HCT116 (cell line): Measurements from ENCODE around the gene USP48. TPM values are rescaled to one million over a fixed set of nuclear protein-coding genes. Genes with fewer than 3 reads are reported as not detected.

Source experiments
- ATAC-seq: fragments of 200-7000 bp; cut with Tn5 transposase; 2 replicates; pipeline ENCODE4 v1.9.1; 2020; ENCODE audit warnings: mild to moderate bottlenecking, moderate library complexity
- BruUV-seq: library from RNA; stranded (reverse); fragments of 400-500 nt; replicated peaks from 2 replicates; lab custom pipeline; 2021; lab: Mats Ljungman, UMichigan
- CTCF ChIA-PET: fragments of 300-600 bp; sonication (Branson Sonifier 250); formaldehyde crosslinking; loops from one replicate; lab custom pipeline; 2021; ENCODE audit warnings: antibody characterized with exemption; lab: Charles Lee
- POLR2A ChIA-PET: fragments of 300-600, 350-600 bp; sonication (Branson Sonifier 250); formaldehyde crosslinking; loops from one replicate; lab custom pipeline; 2021; ENCODE audit warnings: antibody characterized with exemption; lab: Charles Lee
- RAD21 ChIA-PET, 2 experiments: fragments of 300-600 bp; sonication (Branson Sonifier 250); formaldehyde crosslinking; loops; one replicate each; lab custom pipeline; 2023; ENCODE audit warnings: low total read pairs in 2 of 2; ENCODE audit not compliant: uncharacterized antibody in 2 of 2, unreplicated experiment in 2 of 2, low non-redundant PET in 1 of 2; lab: Charles Lee
- DNase-seq: peaks from one replicate; pipeline ENCODE4 v3.0.0-alpha.2; 2010; ENCODE audit warnings: low read depth, low spot score
- H2AFZ ChIP-seq: fragments of 200-600 bp; shearing (Covaris generic), sonication (generic); 2 replicates; pipeline ENCODE4 v1.6.1; 2017; ENCODE audit warnings: low read depth, mixed run types, mixed read lengths, antibody characterized with exemption, low read length; ENCODE audit not compliant: poor library complexity, severe bottlenecking
- H3K27ac ChIP-seq: 2 replicates; pipeline ENCODE4 v1.5.1; 2012; ENCODE audit warnings: low read depth, low read length
- H3K27me3 ChIP-seq: fragments of 200-600 bp; sonication (generic); 2 replicates; pipeline ENCODE4 v1.6.1; 2016; ENCODE audit warnings: mixed run types, low read length, mixed read lengths; ENCODE audit not compliant: insufficient read depth
- H3K36me3 ChIP-seq, 2 experiments: fragments of 200-500 bp in 1 of 2; fragments of 200-600 bp in 1 of 2; sonication (Bioruptor generic) in 1 of 2; sonication (generic) in 1 of 2; 2 replicates each; pipeline versions ENCODE4 v1.5.1 to v1.6.1; 2014 to 2016; ENCODE audit warnings: low read length in 2 of 2, inconsistent platforms in 1 of 2, mixed read lengths in 1 of 2, mixed run types in 1 of 2; ENCODE audit not compliant: insufficient read depth in 2 of 2, control insufficient read depth in 1 of 2
- H3K4me1 ChIP-seq, 2 experiments: fragments of 200-600 bp in 1 of 2; sonication (generic) in 1 of 2; 2 replicates each; pipeline versions ENCODE4 v1.5.1 to v1.6.1; 2012 to 2017; ENCODE audit warnings: low read length in 2 of 2, inconsistent platforms in 1 of 2, mild to moderate bottlenecking in 1 of 2, mixed read lengths in 1 of 2, mixed run types in 1 of 2, moderate library complexity in 1 of 2; ENCODE audit not compliant: insufficient read depth in 2 of 2, control insufficient read depth in 1 of 2
- H3K4me2 ChIP-seq: fragments of 200-600 bp; sonication (generic); 2 replicates; pipeline ENCODE4 v1.6.1; 2017; ENCODE audit warnings: mixed run types, low read length, mixed read lengths
- H3K4me3 ChIP-seq, 2 experiments: fragments of 200-600 bp in 1 of 2; sonication (generic) in 1 of 2; replicated peaks in 1 of 2; 2 replicates each; pipeline ENCODE4 v1.5.1; 2011 to 2016; ENCODE audit warnings: low read length in 2 of 2, control low read depth in 1 of 2, low read depth in 1 of 2, mild to moderate bottlenecking in 1 of 2, mixed read lengths in 1 of 2, mixed run types in 1 of 2
- H3K79me2 ChIP-seq: fragments of 200-600 bp; sonication (generic); 2 replicates; pipeline ENCODE4 v1.6.1; 2017; ENCODE audit warnings: mild to moderate bottlenecking, mixed run types, low read length, moderate library complexity, mixed read lengths; ENCODE audit not compliant: insufficient read depth
- H3K9ac ChIP-seq: fragments of 200-600 bp; sonication (generic); 2 replicates; pipeline ENCODE4 v1.6.1; 2016; ENCODE audit warnings: low read length, mixed read lengths
- H3K9me2 ChIP-seq: fragments of 200-600 bp; sonication (generic), shearing (Covaris generic); 2 replicates; pipeline ENCODE4 v1.6.1; 2017; ENCODE audit warnings: mixed run types, mild to moderate bottlenecking, moderate library complexity; ENCODE audit not compliant: insufficient read depth
- H3K9me3 ChIP-seq, 2 experiments: fragments of 200-500 bp in 1 of 2; fragments of 200-600 bp in 1 of 2; sonication (Bioruptor generic) in 1 of 2; sonication (generic) in 1 of 2; 2 replicates each; pipeline ENCODE4 v1.6.1; 2014 to 2017; ENCODE audit warnings: low read length in 2 of 2, mixed read lengths in 2 of 2, inconsistent platforms in 1 of 2, low read depth in 1 of 2, mild to moderate bottlenecking in 1 of 2, mixed run types in 1 of 2, moderate library complexity in 1 of 2; ENCODE audit not compliant: control insufficient read depth in 1 of 2, insufficient read depth in 1 of 2
- H4K20me1 ChIP-seq: fragments of 200-600 bp; sonication (generic), shearing (Covaris generic); 2 replicates; pipeline ENCODE4 v1.6.1; 2017; ENCODE audit warnings: mixed run types, mild to moderate bottlenecking, moderate library complexity; ENCODE audit not compliant: insufficient read depth
- ATF3 ChIP-seq: IDR thresholded peaks from 2 replicates; pipeline ENCODE4 v1.6.1; 2012
- ELF1 ChIP-seq: IDR thresholded peaks from 2 replicates; pipeline ENCODE4 v1.6.1; 2012; ENCODE audit warnings: low read depth, borderline replicate concordance
- EZH2 ChIP-seq: fragments of 200-600 bp; sonication (generic); IDR thresholded peaks from 2 replicates; pipeline ENCODE4 v1.6.1; 2017; ENCODE audit warnings: antibody characterized with exemption, mixed run types
- EZH2phosphoT487 ChIP-seq: fragments of 200-600 bp; IDR thresholded peaks from 2 replicates; pipeline ENCODE4 v1.6.1; 2018; ENCODE audit warnings: antibody characterized with exemption, borderline replicate concordance
- POLR2AphosphoS5 ChIP-seq: IDR thresholded peaks from 2 replicates; pipeline ENCODE4 v1.6.1; 2011; ENCODE audit warnings: mild to moderate bottlenecking, low read depth, low read length, moderate library complexity
- SIN3A ChIP-seq: IDR thresholded peaks from 2 replicates; pipeline ENCODE4 v1.6.1; 2012; ENCODE audit warnings: low read depth
- SRF ChIP-seq: IDR thresholded peaks from 2 replicates; pipeline ENCODE4 v1.6.1; 2012; ENCODE audit warnings: low read depth
- TCF7L2 ChIP-seq: IDR thresholded peaks from 2 replicates; pipeline ENCODE4 v1.7.0; 2011; ENCODE audit warnings: borderline replicate concordance, inconsistent platforms; ENCODE audit not compliant: insufficient read depth, insufficient read length; ENCODE audit errors: extremely low read depth
- YY1 ChIP-seq: IDR thresholded peaks from 2 replicates; pipeline ENCODE4 v1.6.1; 2011; ENCODE audit warnings: low read length, low read depth, moderate library complexity, mild to moderate bottlenecking; ENCODE audit not compliant: insufficient replicate concordance; ENCODE audit errors: extremely low read depth
- ZFX ChIP-seq: fragments of 450-650 bp; IDR thresholded peaks from 2 replicates; pipeline ENCODE4 v1.6.1; 2017
- intact Hi-C: fragments of 100-400 bp; cut with micrococcal nuclease; formaldehyde crosslinking; loops from 2 replicates; pipeline ENCODE4 v1.10.0; 2022
- total RNA-seq: library from RNA; stranded (reverse); gene quantifications from one replicate; pipeline ENCODE4 v1.2.1, GENCODE V29; 2021; ENCODE audit not compliant: unreplicated experiment
- TF ChIP-seq, protein P1 (sequence below): IDR thresholded peaks from 2 replicates; pipeline ENCODE4 v1.6.1; 2012
- TF ChIP-seq, protein P2 (sequence below): IDR thresholded peaks from 2 replicates; pipeline ENCODE4 v1.6.1; 2012; ENCODE audit warnings: low read depth

Gene USP48
- total RNA-seq, 1 experiment from 2014 or later = 54.8 TPM

DNA sequence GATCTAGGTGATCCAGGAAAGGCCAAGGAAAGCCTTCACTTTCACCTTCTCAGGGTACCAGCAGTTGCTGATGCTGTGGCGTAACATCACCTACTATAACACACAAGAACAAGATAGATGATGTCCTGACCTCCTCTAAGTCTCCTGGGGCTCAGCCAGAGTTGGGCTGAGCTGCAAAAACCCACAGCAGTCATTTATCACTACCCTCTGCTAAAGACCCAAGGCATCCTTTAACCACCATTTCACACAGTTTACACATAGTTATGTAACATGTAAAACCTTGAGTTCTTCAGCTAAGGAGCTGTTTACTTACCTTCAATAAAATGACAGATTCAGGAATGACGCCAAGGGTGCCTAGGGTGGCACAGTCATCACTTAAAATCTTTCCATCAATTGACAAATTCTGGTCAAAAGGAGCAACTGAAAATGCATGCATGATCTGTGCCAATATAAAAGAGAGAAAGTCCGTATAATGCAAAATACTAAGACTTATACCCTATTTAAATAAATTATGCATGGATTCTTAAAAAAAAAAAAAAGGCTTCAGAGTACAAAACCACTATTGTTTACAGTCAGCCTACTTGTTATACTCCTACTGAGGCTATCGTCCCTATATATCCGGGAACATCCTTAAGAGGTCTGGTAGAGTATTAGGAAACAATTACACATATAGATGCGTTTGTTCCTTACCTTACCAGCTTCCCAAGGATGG is 93.1 kb downstream of the USP48 start:
- Histone ChIP-seq H3K9ac (no peak overlapping the region), H2AFZ (no peak overlapping the region), H3K9me2 (no peaks in the 10 kb centered on the region), H3K4me2 (no peak overlapping the region), H3K27me3 (no peaks in the 10 kb centered on the region), H3K27ac (no peak overlapping the region), H4K20me1 (no peaks in the 10 kb centered on the region), H3K4me3 (no peak overlapping the region), H3K4me1 (no peaks in the 10 kb centered on the region), H3K36me3 (peaks cover 6 to 28% of the 10 kb centered on the region in 2 experiments; a peak in 2 of 4 replicates), H3K79me2 (no peaks in the 10 kb centered on the region), H3K9me3 (no peaks in the 10 kb centered on the region)
- TF ChIP-seq, protein P1, sequence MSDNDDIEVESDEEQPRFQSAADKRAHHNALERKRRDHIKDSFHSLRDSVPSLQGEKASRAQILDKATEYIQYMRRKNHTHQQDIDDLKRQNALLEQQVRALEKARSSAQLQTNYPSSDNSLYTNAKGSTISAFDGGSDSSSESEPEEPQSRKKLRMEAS = no peak
- TF ChIP-seq ZFX (no peak), ELF1 (no peak), SRF (no peak), POLR2AphosphoS5 (no peak), YY1 (no peak), EZH2phosphoT487 (no peak), TCF7L2 (no peak), SIN3A (no peak), EZH2 (no peak), ATF3 (no peak)
- TF ChIP-seq, protein P2, sequence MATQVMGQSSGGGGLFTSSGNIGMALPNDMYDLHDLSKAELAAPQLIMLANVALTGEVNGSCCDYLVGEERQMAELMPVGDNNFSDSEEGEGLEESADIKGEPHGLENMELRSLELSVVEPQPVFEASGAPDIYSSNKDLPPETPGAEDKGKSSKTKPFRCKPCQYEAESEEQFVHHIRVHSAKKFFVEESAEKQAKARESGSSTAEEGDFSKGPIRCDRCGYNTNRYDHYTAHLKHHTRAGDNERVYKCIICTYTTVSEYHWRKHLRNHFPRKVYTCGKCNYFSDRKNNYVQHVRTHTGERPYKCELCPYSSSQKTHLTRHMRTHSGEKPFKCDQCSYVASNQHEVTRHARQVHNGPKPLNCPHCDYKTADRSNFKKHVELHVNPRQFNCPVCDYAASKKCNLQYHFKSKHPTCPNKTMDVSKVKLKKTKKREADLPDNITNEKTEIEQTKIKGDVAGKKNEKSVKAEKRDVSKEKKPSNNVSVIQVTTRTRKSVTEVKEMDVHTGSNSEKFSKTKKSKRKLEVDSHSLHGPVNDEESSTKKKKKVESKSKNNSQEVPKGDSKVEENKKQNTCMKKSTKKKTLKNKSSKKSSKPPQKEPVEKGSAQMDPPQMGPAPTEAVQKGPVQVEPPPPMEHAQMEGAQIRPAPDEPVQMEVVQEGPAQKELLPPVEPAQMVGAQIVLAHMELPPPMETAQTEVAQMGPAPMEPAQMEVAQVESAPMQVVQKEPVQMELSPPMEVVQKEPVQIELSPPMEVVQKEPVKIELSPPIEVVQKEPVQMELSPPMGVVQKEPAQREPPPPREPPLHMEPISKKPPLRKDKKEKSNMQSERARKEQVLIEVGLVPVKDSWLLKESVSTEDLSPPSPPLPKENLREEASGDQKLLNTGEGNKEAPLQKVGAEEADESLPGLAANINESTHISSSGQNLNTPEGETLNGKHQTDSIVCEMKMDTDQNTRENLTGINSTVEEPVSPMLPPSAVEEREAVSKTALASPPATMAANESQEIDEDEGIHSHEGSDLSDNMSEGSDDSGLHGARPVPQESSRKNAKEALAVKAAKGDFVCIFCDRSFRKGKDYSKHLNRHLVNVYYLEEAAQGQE = no peak
- BruUV-seq = no TSS peak
- intact Hi-C loops = no loop called here
- ChIA-PET POLR2A (no interaction called here), RAD21 (no interaction called here), CTCF (no interaction called here)
- DNase-seq (no peak), ATAC-seq (no peak)
